H1 (cell line): Measurements from ENCODE around the gene DPT. TPM values are rescaled to one million over a fixed set of nuclear protein-coding genes. Genes with fewer than 3 reads are reported as not detected.
A peak's percentile ranks its signal among the peaks of the same experiment; 100 is the strongest.

Experiments used
- CTCF ChIA-PET: fragments of 300-600 bp; sonication (Branson Sonifier 250); formaldehyde crosslinking; loops from one replicate; lab custom pipeline; 2021; ENCODE audit not compliant: partially characterized antibody; lab: Charles Lee
- POLR2A ChIA-PET: fragments of 300-600 bp; sonication (Branson Sonifier 250); formaldehyde crosslinking; loops from one replicate; lab custom pipeline; 2021; ENCODE audit warnings: inconsistent platforms; ENCODE audit not compliant: partially characterized antibody; lab: Charles Lee
- DNase-seq, 2 experiments: peaks; one replicate each; pipeline versions ENCODE4 v3.0.0 to v3.0.0-alpha.2; 2010 to 2022; ENCODE audit warnings: low spot score in 2 of 2, low read depth in 1 of 2, mixed read lengths in 1 of 2
- FAIRE-seq: peaks from 2 replicates; lab custom pipeline; 2011; peaks lifted over from hg19 to GRCh38; lab: Jason Lieb, UNC
- H2AFZ ChIP-seq: 2 replicates; pipeline ENCODE4 v1.8.1; 2012; ENCODE audit warnings: low read length, inconsistent platforms
- H2AK5ac ChIP-seq: 2 replicates; pipeline ENCODE4 v1.6.1; 2013; ENCODE audit warnings: low read depth, low read length
- H2BK120ac ChIP-seq: replicated peaks from 2 replicates; pipeline ENCODE3; 2013; ENCODE audit warnings: low read depth, low read length, inconsistent platforms
- H2BK12ac ChIP-seq: 2 replicates; pipeline ENCODE4 v1.6.1; 2013; ENCODE audit warnings: low read depth, low read length
- H2BK15ac ChIP-seq: 2 replicates; pipeline ENCODE4 v1.6.1; 2013; ENCODE audit warnings: low read length
- H2BK20ac ChIP-seq: 2 replicates; pipeline ENCODE4 v1.6.1; 2013; ENCODE audit warnings: low read length
- H2BK5ac ChIP-seq: 2 replicates; pipeline ENCODE4 v1.6.1; 2013; ENCODE audit warnings: low read depth, low read length
- H3K14ac ChIP-seq: 2 replicates; pipeline ENCODE4 v1.6.1; 2013; ENCODE audit warnings: inconsistent platforms; ENCODE audit not compliant: insufficient read length
- H3K18ac ChIP-seq: 2 replicates; pipeline ENCODE4 v1.6.1; 2013; ENCODE audit warnings: low read length; ENCODE audit errors: extremely low read depth
- H3K23ac ChIP-seq: 2 replicates; pipeline ENCODE4 v1.6.1; 2013; ENCODE audit warnings: inconsistent platforms; ENCODE audit not compliant: insufficient read length
- H3K23me2 ChIP-seq: 2 replicates; pipeline ENCODE4 v1.6.1; 2013; ENCODE audit warnings: low read depth, low read length
- H3K27ac ChIP-seq: 2 replicates; pipeline ENCODE4 v1.6.1; 2011; ENCODE audit warnings: low read depth, low read length, inconsistent platforms
- H3K27me3 ChIP-seq, 4 experiments: replicated peaks in 1 of 4; 1 replicate in 1 of 4; 2 replicates in 3 of 4; pipeline versions ENCODE4 v1.6.1 to v1.8.1; 2011 to 2013; ENCODE audit warnings: low read length in 3 of 4, mild to moderate bottlenecking in 3 of 4, inconsistent platforms in 2 of 4, mixed read lengths in 2 of 4, moderate library complexity in 1 of 4; ENCODE audit not compliant: control insufficient read depth in 3 of 4, insufficient read depth in 3 of 4; ENCODE audit errors: extremely low read depth in 1 of 4
- H3K36me3 ChIP-seq, 4 experiments: 2 replicates each; pipeline versions ENCODE4 v1.6.1 to v1.8.1; 2011 to 2013; ENCODE audit warnings: mild to moderate bottlenecking in 4 of 4, low read length in 3 of 4, moderate library complexity in 2 of 4, control low read depth in 1 of 4, inconsistent platforms in 1 of 4; ENCODE audit not compliant: insufficient read depth in 4 of 4, control insufficient read depth in 2 of 4
- H3K4ac ChIP-seq: replicated peaks from 2 replicates; pipeline ENCODE3; 2013; ENCODE audit warnings: low read length, low read depth, mixed read lengths, inconsistent platforms; ENCODE audit not compliant: insufficient read length
- H3K4me1 ChIP-seq, 4 experiments: replicated peaks in 1 of 4; 1 replicate in 1 of 4; 2 replicates in 3 of 4; pipeline versions ENCODE4 v1.6.1 to v1.8.1; 2011 to 2013; ENCODE audit warnings: low read length in 3 of 4, inconsistent platforms in 2 of 4, mixed read lengths in 1 of 4; ENCODE audit not compliant: insufficient read depth in 4 of 4, control insufficient read depth in 3 of 4
- H3K4me2 ChIP-seq, 2 experiments: 2 replicates each; pipeline versions ENCODE4 v1.6.1 to v1.8.1; 2011 to 2013; ENCODE audit warnings: low read depth in 2 of 2, low read length in 2 of 2, control low read depth in 1 of 2, inconsistent platforms in 1 of 2, mild to moderate bottlenecking in 1 of 2; ENCODE audit not compliant: insufficient read depth in 1 of 2
- H3K4me3 ChIP-seq, 4 experiments: fragments of 200-600, 300-600 bp in 1 of 4; sonication (generic), shearing (Covaris generic), sonication (Bioruptor Twin) in 1 of 4; 2 replicates each; pipeline versions ENCODE4 v1.5.1 to v1.8.1; 2011 to 2016; ENCODE audit warnings: low read length in 4 of 4, low read depth in 3 of 4, control low read depth in 2 of 4, inconsistent platforms in 2 of 4, mild to moderate bottlenecking in 2 of 4, mixed read lengths in 1 of 4, moderate library complexity in 1 of 4; ENCODE audit not compliant: insufficient read depth in 2 of 4; ENCODE audit errors: extremely low read depth in 1 of 4
- H3K56ac ChIP-seq: replicated peaks from 2 replicates; pipeline ENCODE3; 2013; ENCODE audit warnings: low read depth, mild to moderate bottlenecking, mixed read lengths, low read length, inconsistent platforms; ENCODE audit not compliant: insufficient read length
- H3K79me1 ChIP-seq: 2 replicates; pipeline ENCODE4 v1.6.1; 2013; ENCODE audit warnings: low read depth, low read length, control low read depth
- H3K79me2 ChIP-seq, 2 experiments: 2 replicates each; pipeline versions ENCODE4 v1.6.1 to v1.8.1; 2012 to 2013; ENCODE audit warnings: low read length in 2 of 2, mild to moderate bottlenecking in 2 of 2, inconsistent platforms in 1 of 2; ENCODE audit not compliant: insufficient read depth in 2 of 2, control insufficient read depth in 1 of 2
- H3K9ac ChIP-seq, 4 experiments: replicated peaks in 1 of 4; 1 replicate in 1 of 4; 2 replicates in 3 of 4; pipeline versions ENCODE4 v1.6.1 to v1.8.1; 2011 to 2013; ENCODE audit warnings: low read depth in 3 of 4, low read length in 3 of 4, control low read depth in 2 of 4, mild to moderate bottlenecking in 2 of 4, moderate library complexity in 2 of 4, inconsistent platforms in 1 of 4; ENCODE audit errors: extremely low read depth in 1 of 4
- H3K9me3 ChIP-seq, 2 experiments: 2 replicates each; pipeline versions ENCODE4 v1.6.1 to v1.8.1; 2012 to 2013; ENCODE audit warnings: mild to moderate bottlenecking in 2 of 2, moderate library complexity in 2 of 2, control low read depth in 1 of 2, inconsistent platforms in 1 of 2, low read depth in 1 of 2, low read length in 1 of 2, mixed read lengths in 1 of 2; ENCODE audit not compliant: insufficient read depth in 2 of 2
- H4K20me1 ChIP-seq, 2 experiments: replicated peaks in 1 of 2; 2 replicates each; pipeline versions ENCODE3 to v1.8.1; 2011 to 2013; ENCODE audit warnings: inconsistent platforms in 2 of 2, low read length in 2 of 2, mild to moderate bottlenecking in 1 of 2; ENCODE audit not compliant: insufficient read depth in 2 of 2, control insufficient read depth in 1 of 2
- H4K5ac ChIP-seq: 2 replicates; pipeline ENCODE4 v1.6.1; 2013; ENCODE audit warnings: low read length, low read depth, mixed read lengths, inconsistent platforms; ENCODE audit not compliant: insufficient read length
- H4K8ac ChIP-seq: 2 replicates; pipeline ENCODE4 v1.8.0; 2013; ENCODE audit warnings: mild to moderate bottlenecking, moderate library complexity, low read length, inconsistent platforms; ENCODE audit not compliant: insufficient read depth; ENCODE audit errors: extremely low read depth
- H4K91ac ChIP-seq: replicated peaks from 2 replicates; pipeline ENCODE3; 2013; ENCODE audit warnings: low read length, mixed read lengths, inconsistent platforms; ENCODE audit not compliant: insufficient read length
- CEBPB ChIP-seq: IDR thresholded peaks from 2 replicates; pipeline ENCODE4 v1.6.1; 2012; ENCODE audit warnings: low read depth, low read length
- CHD1 ChIP-seq: IDR thresholded peaks from 2 replicates; pipeline ENCODE4 v1.6.1; 2012; ENCODE audit warnings: low read depth, low read length, improper control_type of control experiment
- CHD2 ChIP-seq: IDR thresholded peaks from 2 replicates; pipeline ENCODE4 v1.6.1; 2012; ENCODE audit warnings: low read length, improper control_type of control experiment
- CREB1 ChIP-seq: IDR thresholded peaks from 2 replicates; pipeline ENCODE4 v1.6.1; 2012; ENCODE audit warnings: inconsistent platforms
- CTCF ChIP-seq, 3 experiments: IDR thresholded peaks; 1 replicate in 2 of 3; 2 replicates in 1 of 3; pipeline versions ENCODE4 v1.5.1 to v1.6.1; 2011; ENCODE audit warnings: low read length in 3 of 3, mild to moderate bottlenecking in 3 of 3, inconsistent platforms in 2 of 3, low read depth in 1 of 3, moderate library complexity in 1 of 3; ENCODE audit not compliant: insufficient read depth in 1 of 3; ENCODE audit errors: control extremely low read depth in 1 of 3
- EP300 ChIP-seq, 2 experiments: IDR thresholded peaks; 1 replicate in 1 of 2; 2 replicates in 1 of 2; pipeline ENCODE4 v1.6.1; 2011 to 2012; ENCODE audit warnings: low read depth in 2 of 2, low read length in 2 of 2, mild to moderate bottlenecking in 2 of 2, borderline replicate concordance in 1 of 2, inconsistent platforms in 1 of 2, moderate library complexity in 1 of 2
- GABPA ChIP-seq: IDR thresholded peaks from 2 replicates; pipeline ENCODE4 v1.6.1; 2011; ENCODE audit warnings: mild to moderate bottlenecking, low read length, moderate library complexity, borderline replicate concordance; ENCODE audit not compliant: insufficient read depth
- POU5F1 ChIP-seq: IDR thresholded peaks from 2 replicates; pipeline ENCODE4 v1.6.1; 2011; ENCODE audit warnings: low read depth, mild to moderate bottlenecking, low read length, moderate library complexity
- SAP30 ChIP-seq: fragments of 300-600 bp; sonication (generic); IDR thresholded peaks from 2 replicates; pipeline ENCODE4 v1.7.1; 2012; ENCODE audit warnings: low read length, moderate library complexity, mild to moderate bottlenecking, inconsistent platforms; ENCODE audit not compliant: insufficient read depth, insufficient replicate concordance
- SP1 ChIP-seq: IDR thresholded peaks from 2 replicates; pipeline ENCODE4 v1.6.1; 2011; ENCODE audit warnings: low read depth, low read length
- TAF1 ChIP-seq: IDR thresholded peaks from 2 replicates; pipeline ENCODE4 v1.6.1; 2011; ENCODE audit warnings: mild to moderate bottlenecking, low read depth, low read length
- TCF12 ChIP-seq: IDR thresholded peaks from 2 replicates; pipeline ENCODE4 v1.6.1; 2011; ENCODE audit warnings: low read depth, mild to moderate bottlenecking, low read length
- WGBS, 2 experiments: shearing (Covaris generic) in 1 of 2; methylation state at CpG; one replicate each; pipeline versions ENCODE4 v1.1.6 to v1.1.7; 2013 to 2015; ENCODE audit warnings: low lambda C conversion rate in 2 of 2, mixed read lengths in 2 of 2, inconsistent platforms in 1 of 2, low coverage in 1 of 2, missing lambda C conversion rate in 1 of 2; ENCODE audit not compliant: insufficient replicate concordance in 2 of 2, insufficient coverage in 1 of 2, insufficient read length in 1 of 2; ENCODE audit errors: extremely low coverage in 1 of 2, missing lambda C conversion rate in 1 of 2; 5-methylcytosine and 5-hydroxymethylcytosine counted together
- polyA plus RNA-seq, 7 experiments: library from polyadenylated mRNA; depleted of rRNA in 3 of 7; stranded (reverse) in 5 of 7; unstranded in 2 of 7; fragments of >200 nt in 5 of 7; fragments of 200-250 nt in 2 of 7; gene quantifications; 1 replicate in 5 of 7; 2 replicates in 1 of 7; 4 replicates in 1 of 7; pipeline versions ENCODE4 v1.2.1 to v1.2.3, GENCODE V29; 2011 to 2013; ENCODE audit warnings: missing spikeins in 2 of 7, mixed read lengths in 2 of 7
- total RNA-seq: library from RNA; stranded (reverse); fragmentation: NEBNext Ultra II Directional; extraction: Animal tissue kit (Norgen Biotek cat#: 25700); gene quantifications from 2 replicates; pipeline ENCODE4 v1.2.1, GENCODE V29; 2021

The DPT gene
- total and polyA plus RNA-seq, 2 of the 8 experiments (the other 6 are each of a cell fraction or from before 2014, with no cell fraction given) = not detected

DNA sequence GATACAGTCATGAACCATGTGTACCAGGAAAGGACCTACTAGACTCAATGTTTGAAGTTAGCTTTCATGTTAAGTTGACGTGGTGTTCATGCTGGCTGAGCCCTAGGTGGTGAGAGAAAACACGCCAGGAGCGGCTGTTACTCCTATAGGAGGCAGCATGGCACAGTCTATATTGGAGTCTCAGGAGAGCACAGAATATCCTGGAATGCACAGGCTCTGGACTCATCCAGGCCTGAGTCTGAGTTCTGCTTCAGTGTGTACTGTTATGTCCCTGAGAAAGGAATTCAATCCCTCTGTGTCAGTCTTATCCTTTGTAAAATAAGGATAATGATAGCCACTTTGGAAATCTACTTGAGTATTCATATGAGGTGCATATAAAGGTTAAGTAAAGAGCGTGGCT is 41.2 kb downstream of the DPT start:
- H3K79me1 ChIP-seq = no peaks in the 10 kb centered on the region
- H4K5ac ChIP-seq = no peak overlapping the region
- no peak overlapping the region for H3K56ac ChIP-seq
- no peaks in the 10 kb centered on the region for H3K79me2 ChIP-seq
- no peak overlapping the region for H3K18ac ChIP-seq
- no peak overlapping the region for H2BK5ac ChIP-seq
- no peaks in the 10 kb centered on the region for H3K4me1 ChIP-seq
- no peaks in the 10 kb centered on the region for H3K23me2 ChIP-seq
- no peak overlapping the region for H2BK20ac ChIP-seq
- H3K27me3 ChIP-seq = no peaks in the 10 kb centered on the region
- 84% methylated on average over 4 of the region's 4 CpGs; no CpG with 5 or more reads in 1 of the 2 experiments for whole genome bisulfite sequencing, 2 experiments
- no peak overlapping the region for H3K9ac ChIP-seq
- no peak for DNase-seq
- H4K20me1 ChIP-seq = no peaks in the 10 kb centered on the region
- H2BK120ac ChIP-seq = no peak overlapping the region
- H3K4me2 ChIP-seq = no peak overlapping the region
- H2BK12ac ChIP-seq = no peak overlapping the region
- no peak overlapping the region for H2BK15ac ChIP-seq
- ChIA-PET POLR2A (interaction anchor here (0.9 kb wide), 1 partner anchor 12 kb away, joined by 3 read pairs; no protein-coding TSS in a partner anchor), CTCF (interaction anchor here (1.1 to 1.3 kb wide), 4 partner anchors 11 to 14 kb away, joined by 4 read pairs; no protein-coding TSS in a partner anchor)
- no peaks in the 10 kb centered on the region for H3K36me3 ChIP-seq
- no peaks in the 10 kb centered on the region for H3K9me3 ChIP-seq
- no peak overlapping the region for H3K27ac ChIP-seq
- H2AFZ ChIP-seq = no peak overlapping the region
- H4K8ac ChIP-seq = no peak overlapping the region
- no peak overlapping the region for H3K4me3 ChIP-seq
- no peak for FAIRE-seq
- no peak overlapping the region for H3K14ac ChIP-seq
- H2AK5ac ChIP-seq = no peak overlapping the region
- no peak overlapping the region for H3K4ac ChIP-seq
- H3K23ac ChIP-seq = no peak overlapping the region
- no peak overlapping the region for H4K91ac ChIP-seq
- TF ChIP-seq SAP30 = no peak
- no peak for TF ChIP-seq CREB1
- peak in 2 of 3 experiments; percentile 30; a peak in 2 of 4 replicates for TF ChIP-seq CTCF (IDR thresholded peaks at IDR 0.05; ENCODE audit: control extremely low read depth in 1 of 3, insufficient read depth in 1 of 3, low read depth in 1 of 3, low read length in 3 of 3)
- TF ChIP-seq SP1 = no peak
- TF ChIP-seq POU5F1 = no peak
- no peak for TF ChIP-seq TAF1
- no peak for TF ChIP-seq TCF12
- no peak for TF ChIP-seq CHD1
- TF ChIP-seq CHD2 = no peak
- TF ChIP-seq EP300 (IDR thresholded peaks at IDR 0.05; ENCODE audit: borderline replicate concordance in 1 of 2, low read depth in 2 of 2, low read length in 2 of 2) = no peak
- TF ChIP-seq CEBPB = no peak
- TF ChIP-seq GABPA = no peak
